Activated naive CD4-positive, alpha-beta T cell treated with Interleukin-2 at 50 U/mL for 16 hours (primary cell): ENCODE data around the gene CDKN2A.

Experiments used
- DNase-seq: peaks from one replicate; pipeline ENCODE4 v3.0.0-alpha.2; 2020

CDKN2A gene

DNA sequence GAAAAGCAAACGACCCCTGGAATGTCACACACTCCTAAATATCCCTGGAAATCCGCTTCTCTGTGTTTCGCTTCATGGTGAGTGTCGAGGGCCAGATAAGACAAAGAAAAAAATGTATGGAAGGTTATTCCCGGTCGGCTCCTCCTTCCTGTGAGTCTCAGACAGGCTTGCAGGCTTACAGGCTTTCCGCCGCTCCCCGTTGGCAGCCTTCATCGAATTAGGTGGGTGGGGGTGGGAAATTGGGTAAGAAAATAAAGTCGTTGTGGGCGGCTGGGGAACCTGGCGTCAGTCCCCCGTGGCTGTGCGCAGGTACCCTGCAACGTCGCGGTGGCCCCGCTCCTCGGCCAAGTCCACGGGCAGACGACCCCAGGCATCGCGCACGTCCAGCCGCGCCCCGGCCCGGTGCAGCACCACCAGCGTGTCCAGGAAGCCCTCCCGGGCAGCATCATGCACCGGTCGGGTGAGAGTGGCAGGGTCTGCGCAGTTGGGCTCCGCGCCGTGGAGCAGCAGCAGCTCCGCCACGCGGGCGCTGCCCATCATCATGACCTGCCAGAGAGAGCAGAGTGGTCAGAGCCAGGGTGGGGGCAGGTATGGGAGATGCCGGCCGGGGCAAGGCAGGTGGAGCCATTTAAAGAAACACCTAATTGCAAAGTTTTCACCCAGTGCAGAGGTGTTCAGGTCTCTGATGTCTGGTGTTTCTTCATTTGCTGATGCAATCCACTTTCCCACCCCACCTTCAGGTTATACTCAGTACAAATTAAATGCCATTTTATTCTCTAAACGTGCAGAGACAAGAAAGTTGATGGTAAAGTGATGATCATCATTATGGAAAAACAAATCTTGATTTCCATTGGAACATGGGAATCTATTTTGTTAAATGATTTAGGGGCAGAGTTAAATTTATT is 11.8 kb upstream of the CDKN2A start:
- DNase-seq, result no peak

DNA sequence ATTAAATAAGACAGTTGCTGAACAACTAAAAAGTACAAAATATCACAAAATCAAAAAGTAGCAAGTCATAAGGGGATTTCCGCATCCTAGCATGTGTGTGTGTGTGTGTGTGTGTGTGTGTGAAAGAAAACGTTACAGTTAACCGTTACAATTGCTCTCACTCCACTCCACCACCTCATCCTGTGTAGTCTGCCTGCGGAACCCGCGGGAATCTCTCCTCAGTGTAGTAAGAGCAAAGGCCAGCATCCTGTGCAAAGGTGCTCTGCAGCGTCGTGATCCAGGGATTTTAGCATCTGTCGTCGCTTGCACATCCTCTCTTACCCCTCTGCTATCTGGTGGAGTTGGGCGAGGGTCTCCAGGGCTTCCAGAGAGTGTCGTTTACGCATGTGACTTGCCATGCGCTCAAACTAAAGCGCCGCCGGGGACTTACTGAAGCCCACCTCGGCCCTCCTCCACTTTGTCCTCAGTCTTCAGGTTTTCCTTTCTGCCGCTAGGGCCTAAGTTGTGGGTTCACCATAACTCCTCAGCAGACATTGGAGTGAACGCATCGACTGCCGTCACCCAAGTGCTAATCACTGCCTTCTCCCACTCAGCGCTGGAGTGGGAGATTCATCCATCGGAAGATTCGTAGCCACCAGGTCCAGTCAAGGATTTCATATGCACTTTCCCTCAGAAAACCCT is 11.0 kb upstream of the CDKN2A start:
- no peak for DNase-seq

- DNase-seq, result no peak
These were observed 7.8 kb upstream of the CDKN2A start for GRCh38 chr9:22002038-22002437.

GRCh38 chr9:21998026-21998425 is 3.8 kb upstream of the CDKN2A start:
- DNase-seq, result no peak

- DNase-seq, result no peak
These were observed 3.3 kb upstream of the CDKN2A start for GRCh38 chr9:21997480-21997879.

DNA sequence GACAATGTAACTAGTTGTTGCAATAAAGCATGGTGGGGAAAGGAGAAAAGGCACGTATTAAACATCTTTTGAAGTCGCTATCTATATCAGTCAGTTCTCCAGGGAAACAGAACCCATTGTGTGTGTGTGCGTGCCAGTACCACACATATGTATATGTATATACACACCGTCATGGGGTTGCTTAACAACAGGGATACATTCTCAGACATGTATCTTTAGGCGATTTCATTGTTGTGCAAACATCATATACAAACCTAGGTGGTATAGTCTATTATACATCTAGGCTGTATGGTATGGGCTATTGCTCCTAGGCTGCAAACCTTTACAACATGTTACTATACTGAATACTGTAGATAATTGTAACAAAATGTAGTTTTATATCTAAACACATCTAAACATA is 2.7 kb upstream of the CDKN2A start:
- DNase-seq, result no peak

GRCh38 chr9:21996438-21996837 is 2.2 kb upstream of the CDKN2A start:
- DNase-seq, result no peak

- peak; percentile 19 for DNase-seq
These were observed 1.6 kb upstream of the CDKN2A start for GRCh38 chr9:21995666-21996398.

- peak; percentile 81 for DNase-seq
These were observed 944 bp upstream of the CDKN2A start for GRCh38 chr9:21995006-21995665.

DNA sequence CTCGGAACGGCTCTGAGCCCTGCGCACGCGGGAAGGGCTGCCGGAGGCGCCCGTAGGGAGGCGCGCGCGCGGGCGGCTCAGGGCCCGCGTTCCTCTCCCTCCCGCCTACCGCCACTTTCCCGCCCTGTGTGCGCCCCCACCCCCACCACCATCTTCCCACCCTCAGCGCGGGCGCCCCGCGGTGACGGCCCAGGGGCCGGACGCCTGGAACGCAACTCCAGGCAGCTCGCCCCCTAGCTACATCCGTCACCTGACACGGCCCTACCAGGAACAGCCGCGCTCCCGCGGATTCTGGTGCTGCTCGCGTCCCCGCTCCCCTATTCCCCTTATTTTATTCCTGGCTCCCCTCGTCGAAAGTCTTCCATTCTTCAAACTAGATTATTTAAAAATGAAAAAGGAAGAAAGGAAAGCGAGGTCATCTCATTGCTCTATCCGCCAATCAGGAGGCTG is 389 bp upstream of the CDKN2A start, which contains the start of gene CDKN2B-AS1:
Gene CDKN2B-AS1 (plus strand): TSS at position 236 of the 450 bp plus-strand sequence.
- peak; percentile 56 for DNase-seq

DNA sequence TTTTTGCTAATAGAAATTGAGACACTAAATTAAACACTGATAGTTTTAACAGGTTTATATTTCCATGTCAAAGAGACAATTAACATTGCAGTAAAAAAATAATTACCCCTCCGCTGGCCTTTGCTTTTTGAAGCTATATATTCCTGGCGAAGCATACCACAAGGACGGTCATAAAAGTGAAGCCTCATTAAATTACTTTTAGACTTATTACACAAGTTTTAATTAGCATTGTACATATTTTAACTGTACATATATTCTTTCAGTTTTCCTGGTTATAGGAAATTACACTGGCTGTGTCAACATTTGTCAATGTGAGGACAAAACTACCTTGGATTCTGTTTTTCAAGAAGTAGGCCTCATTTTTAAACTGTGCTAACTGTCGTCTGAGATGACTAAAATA is 1.2 kb downstream of the CDKN2A start:
- no peak for DNase-seq

DNA sequence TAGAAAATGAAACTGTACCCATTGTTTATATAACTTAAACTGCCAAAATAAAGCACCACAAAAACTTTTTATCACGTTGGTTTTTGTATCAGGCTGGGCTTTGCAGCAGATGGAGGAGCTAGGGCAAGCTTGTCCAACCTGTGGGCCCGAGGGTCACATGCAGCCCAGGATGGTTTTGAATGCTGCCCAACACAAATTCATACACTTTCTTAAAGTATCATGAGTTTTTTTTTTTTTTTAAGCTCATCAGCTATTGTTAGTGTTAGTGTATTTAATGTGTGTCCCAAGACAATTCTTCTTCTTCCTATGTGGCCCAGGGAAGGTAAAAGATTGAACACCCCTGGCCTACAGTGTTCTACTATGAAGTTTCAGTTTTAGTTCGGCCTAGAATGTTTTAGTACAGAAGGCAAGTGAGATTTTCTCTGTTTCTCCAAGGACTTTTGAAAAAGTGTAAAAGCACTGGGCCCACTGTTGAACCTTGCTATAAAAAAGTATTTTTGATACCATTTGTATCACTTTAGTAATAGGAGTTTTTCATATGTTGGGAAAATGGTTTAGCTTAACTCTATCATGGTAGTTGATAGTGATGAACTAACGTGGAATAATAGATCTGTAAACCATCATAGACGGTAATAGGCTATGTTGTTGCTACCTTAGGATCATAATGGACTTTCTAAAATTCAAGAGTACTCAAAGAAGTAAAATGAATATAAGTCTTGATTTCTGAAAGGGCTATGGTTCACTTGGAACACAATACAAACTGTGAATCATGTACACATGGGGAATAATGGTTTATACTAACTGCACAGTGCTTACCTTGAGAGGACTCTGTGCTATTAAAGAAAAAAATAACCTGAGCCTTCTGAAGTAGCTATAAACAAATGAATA is 2.9 kb downstream of the CDKN2A start:
- DNase-seq, result no peak

DNA sequence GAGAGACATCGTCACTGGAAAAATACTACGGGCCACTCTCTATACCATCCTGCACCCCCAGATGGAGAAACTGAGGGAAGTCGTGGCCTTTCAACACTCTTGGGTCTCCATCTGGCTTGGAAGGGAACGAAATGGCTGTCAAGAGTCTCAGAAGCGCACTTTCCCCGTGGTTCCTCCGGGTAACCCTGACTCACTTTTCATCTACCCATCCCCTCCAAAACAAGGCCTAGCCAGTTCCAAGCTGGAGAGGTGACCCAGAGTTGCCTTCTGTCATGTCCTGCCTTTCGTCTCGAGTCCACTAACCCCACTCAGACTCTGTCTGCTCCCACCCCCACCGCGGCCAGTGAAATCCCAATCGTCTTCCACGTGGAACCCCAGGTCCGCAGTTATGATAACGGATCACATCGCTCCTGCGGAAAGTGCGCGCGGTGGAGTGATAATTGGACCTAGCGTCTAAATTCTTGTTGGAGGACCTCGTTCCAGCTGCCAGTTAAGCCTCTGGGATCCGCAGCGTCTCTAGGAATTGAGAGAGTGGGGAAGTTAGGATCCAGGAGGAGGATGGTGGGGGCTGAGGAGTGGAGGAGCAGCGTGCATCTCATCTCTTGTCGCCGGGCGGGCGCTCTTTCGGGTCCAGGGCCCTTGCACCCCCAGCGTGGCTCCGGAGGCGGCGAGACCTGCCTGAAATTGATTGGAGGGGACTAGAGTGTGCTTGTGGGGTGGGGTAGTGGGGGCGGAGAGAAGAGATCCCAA is 4.6 kb downstream of the CDKN2A start:
- DNase-seq, result no peak

DNA sequence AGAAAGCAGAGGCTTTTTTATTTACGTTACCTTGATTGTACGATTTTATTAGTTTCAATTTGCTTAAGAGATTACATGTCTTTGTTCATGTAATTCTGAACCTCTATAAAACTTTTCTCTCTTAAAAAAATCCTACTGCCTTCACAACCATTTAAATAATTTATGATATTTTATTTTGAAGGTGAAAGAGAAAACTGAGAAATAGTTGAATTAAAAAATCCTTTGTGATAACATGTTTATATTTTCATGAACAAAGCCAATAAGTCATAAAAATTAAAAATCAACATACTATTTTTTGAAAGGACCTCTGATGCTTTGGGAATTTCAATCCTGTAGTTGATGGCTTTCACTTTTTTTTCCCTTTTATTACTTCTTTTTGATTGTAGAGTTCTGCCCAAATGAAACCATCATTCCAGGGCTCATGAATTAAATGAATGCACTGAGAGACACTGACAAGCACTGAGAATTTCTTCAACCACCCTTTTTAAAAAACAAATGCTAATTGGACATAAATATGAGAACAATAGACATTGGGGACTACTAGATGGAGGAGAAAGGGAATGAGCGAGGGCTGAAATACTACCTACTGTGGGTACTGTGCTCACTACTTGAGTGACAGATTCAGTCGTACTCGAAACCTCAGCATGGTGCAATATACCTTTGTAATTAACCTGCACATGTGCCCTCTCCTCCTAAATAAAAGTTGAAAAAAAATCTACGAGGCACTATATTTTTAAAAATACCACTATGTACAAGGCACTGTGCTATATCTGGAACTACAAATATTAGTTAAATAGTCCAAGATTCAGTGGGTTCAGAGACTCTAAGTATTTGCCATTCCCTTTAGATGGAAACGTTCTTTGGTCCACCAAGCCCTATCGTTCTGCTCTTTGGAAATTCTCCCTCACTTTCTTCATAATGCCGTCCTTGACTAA is 5.9 kb downstream of the CDKN2A start:
- DNase-seq, result no peak

DNA sequence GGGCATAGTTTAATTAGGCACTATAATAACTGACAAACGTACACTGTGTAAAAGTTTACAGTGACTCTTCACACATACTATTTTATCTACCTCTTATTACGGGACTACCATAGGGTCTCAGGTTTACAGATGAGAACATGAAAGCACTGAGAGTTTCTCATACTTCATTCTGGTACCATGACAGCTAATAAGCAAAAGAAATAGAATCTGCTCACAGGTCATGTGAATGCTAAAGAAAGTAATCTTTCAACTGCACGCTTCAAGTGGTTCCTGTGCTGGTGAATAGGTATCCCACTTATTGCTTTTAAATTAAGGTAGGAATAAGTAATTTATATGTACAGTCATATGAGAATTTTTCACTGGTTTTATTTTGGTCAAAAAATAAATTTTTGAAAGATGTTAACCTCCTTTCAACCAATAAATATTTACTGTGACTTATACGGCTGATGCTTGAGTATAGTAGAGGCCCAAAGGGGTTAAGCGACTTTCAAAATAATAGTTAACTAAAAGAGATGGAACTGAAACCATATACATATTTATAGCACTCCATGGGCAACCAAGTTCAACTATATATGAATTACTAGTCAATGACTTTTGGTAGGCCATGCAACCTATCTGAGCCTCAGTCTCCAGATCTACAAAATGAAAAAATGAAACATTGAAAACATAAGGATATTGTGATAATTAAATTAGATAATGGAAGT is 8.1 kb downstream of the CDKN2A start:
- DNase-seq, result no peak

GRCh38 chr9:21984101-21984500 is 10.1 kb downstream of the CDKN2A start:
- no peak for DNase-seq

DNA sequence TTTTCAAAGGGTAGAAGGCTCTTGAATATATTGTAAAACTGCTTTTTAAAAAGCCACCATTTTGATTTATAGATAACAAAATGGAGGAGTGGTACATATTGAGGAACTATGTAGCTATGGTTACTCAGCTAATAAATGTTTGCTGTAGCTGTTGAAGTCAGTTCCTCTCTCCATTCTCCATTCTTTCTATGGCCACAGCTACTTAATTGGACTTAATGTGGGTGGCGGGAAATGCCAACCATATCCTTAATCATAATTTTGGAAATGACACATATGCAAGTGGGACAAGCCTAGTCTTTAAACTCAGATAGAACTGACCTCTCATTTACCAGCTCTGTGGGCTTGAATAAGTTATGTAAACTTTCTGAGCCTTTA is 10.6 kb downstream of the CDKN2A start:
- no peak for DNase-seq

DNA sequence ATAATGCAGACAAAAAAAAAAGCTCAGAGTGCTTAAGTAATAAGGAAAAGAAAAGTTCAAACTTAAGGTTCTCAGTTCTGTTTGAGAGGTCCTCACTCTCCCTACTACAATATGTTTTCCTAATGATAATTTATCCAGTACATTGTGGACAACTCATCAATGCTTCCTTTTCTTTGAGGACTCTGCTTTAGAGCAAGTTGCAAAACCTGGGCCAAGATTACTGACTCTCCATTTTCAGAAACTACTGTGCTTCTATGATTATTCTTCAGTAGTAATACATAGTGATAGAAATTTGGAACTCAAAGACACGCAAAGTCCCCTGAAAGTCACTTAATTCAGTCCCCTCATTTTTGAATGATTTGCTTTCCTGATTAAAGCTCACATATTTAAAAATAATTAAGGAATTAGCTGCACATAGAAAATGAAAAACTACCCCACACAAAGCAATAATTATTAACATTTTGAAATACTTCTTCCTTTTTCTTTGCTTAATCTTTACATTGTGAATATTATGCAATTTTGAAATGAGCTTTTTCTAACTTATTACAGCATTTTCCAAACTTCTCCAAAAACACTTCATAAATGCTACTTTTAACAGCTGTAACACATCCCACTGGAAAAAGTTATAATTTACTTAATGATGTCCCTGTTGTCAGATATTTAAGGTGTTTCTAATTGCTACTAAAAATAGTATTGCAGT is 11.2 kb downstream of the CDKN2A start:
- DNase-seq, result no peak

DNA sequence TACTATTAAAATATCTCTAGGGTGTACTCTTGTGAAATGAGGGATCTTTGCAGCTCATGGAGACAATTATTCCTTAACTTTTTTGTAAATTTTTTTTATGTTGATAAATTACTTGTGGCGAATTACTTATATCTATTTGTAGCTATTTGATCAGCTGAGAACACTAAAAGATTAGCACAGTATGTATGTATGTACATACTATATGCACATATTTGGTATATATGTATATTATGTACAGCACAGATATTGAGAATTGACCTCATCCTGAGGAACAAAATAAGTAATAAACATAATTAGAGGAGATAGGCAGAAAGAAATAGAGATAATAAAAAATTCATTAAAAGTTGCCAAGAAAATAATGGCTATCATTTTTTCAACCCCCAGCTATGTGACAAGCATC is 11.8 kb downstream of the CDKN2A start:
- DNase-seq, result no peak
